ENCODE measurements around the gene TCF7. TPM values are rescaled to one million over a fixed set of nuclear protein-coding genes. Genes with fewer than 3 reads are reported as not detected.

TCF7 gene
- total RNA-seq, 1 experiment from 2014 or later = 18.2 TPM

DNA sequence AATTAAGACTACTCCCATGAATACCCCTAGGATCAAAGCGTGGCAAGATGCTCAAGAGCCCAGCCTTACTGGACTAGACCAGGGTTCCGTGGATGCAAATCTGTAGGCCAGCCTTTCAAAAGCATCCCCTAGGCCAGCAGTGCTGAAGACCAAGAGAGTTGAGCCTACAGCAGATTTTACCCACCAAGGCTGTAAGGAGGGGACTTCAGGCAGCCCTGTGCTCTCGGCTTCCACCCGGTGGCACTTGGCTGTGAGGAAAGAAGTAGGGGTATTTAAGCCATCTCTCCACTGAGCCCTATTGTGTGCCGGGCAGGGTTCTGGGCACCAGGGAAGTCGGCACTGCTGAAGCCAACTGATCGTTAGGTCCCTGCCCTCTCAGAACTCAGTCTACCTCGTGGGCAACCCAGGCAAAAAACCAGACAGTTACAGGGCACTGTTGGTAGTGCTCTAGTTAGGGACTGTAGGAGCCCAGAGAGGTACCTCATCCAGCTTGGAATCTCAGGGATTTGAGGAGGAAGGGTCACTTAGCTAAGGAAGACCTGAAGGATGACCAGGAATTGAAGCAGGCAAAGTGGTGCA, 25.5 kb downstream of the TCF7 start:
- Histone ChIP-seq H3K4me1 (ENCODE audit: insufficient read depth, low read length) (no peaks in the 10 kb centered on the region), H3K14ac (ENCODE audit: insufficient read depth, low read length) (no peak overlapping the region), H4K91ac (ENCODE audit: insufficient read length, low read depth, low read length) (no peak overlapping the region), H2BK12ac (ENCODE audit: insufficient read length, low read depth, low read length) (no peak overlapping the region), H4K20me1 (ENCODE audit: control insufficient read depth, insufficient read depth, insufficient read length) (peaks cover 4% of the 10 kb centered on the region), H3K4ac (ENCODE audit: low read depth, low read length) (no peak overlapping the region), H3K18ac (ENCODE audit: insufficient read length, low read depth, low read length) (no peak overlapping the region), H2BK120ac (ENCODE audit: low read depth, low read length, poor library complexity, severe bottlenecking) (no peak overlapping the region), H3K9me3 (ENCODE audit: control insufficient read depth, low read depth, low read length) (no peaks in the 10 kb centered on the region), H4K8ac (replicated peaks; ENCODE audit: insufficient read length, low read depth, low read length) (no peak overlapping the region), H2AK5ac (ENCODE audit: insufficient read length, low read length) (no peak overlapping the region), H3K9ac (ENCODE audit: extremely low read depth, insufficient read length, low read length) (no peak overlapping the region), H2BK15ac (ENCODE audit: low read depth, low read length) (no peak overlapping the region), H3K23me2 (ENCODE audit: insufficient read length, low read depth, low read length, poor library complexity, severe bottlenecking) (no peaks in the 10 kb centered on the region), H3K79me2 (ENCODE audit: insufficient read depth, low read length) (no peaks in the 10 kb centered on the region), H3K79me1 (ENCODE audit: insufficient read depth, low read depth, low read length, poor library complexity, severe bottlenecking) (peaks cover 3% of the 10 kb centered on the region), H2BK20ac (ENCODE audit: low read depth, low read length, poor library complexity, severe bottlenecking) (no peak overlapping the region), H3T11ph (ENCODE audit: low read length) (no peak overlapping the region), H3K23ac (ENCODE audit: insufficient read length, low read depth, low read length) (no peak overlapping the region), H4K5ac (ENCODE audit: insufficient read length, low read depth, low read length) (no peak overlapping the region), H2AFZ (ENCODE audit: low read length) (no peak overlapping the region), H3K56ac (ENCODE audit: insufficient read length, low read depth, low read length) (no peak overlapping the region), H3K27ac (ENCODE audit: insufficient read length, low read depth, low read length) (no peak overlapping the region), H2BK5ac (ENCODE audit: insufficient read length, low read length) (no peak overlapping the region), H3K4me2 (ENCODE audit: insufficient read depth, insufficient read length, low read length) (no peak overlapping the region), H3K27me3 (ENCODE audit: insufficient read depth, low read length) (no peaks in the 10 kb centered on the region)
- WGBS (ENCODE audit: extremely low coverage, insufficient read length, low lambda C conversion rate) = no CpG with 5 or more reads among the region's 8 CpGs
- no peak for TF ChIP-seq CTCF (conservative IDR thresholded peaks at IDR 0.05)
- H3K27ac Mint-ChIP-seq = no peak overlapping the region
- H3K36me3 Mint-ChIP-seq (ENCODE audit: insufficient read depth in 1 of 3, low read depth in 3 of 3) = peaks cover 11 to 38% (median 29%) of the 10 kb centered on the region in 3 experiments; a peak in 6 of 7 replicates
- DNase-seq = peak; percentile 16
- H3K4me1 Mint-ChIP-seq = peaks cover 10 to 18% of the 10 kb centered on the region in 2 experiments; a peak in 3 of 4 replicates
- no peaks in the 10 kb centered on the region for H3K9me3 Mint-ChIP-seq
- no peaks in the 10 kb centered on the region for H3K27me3 Mint-ChIP-seq (ENCODE audit: low read depth)
- peak overlapping the region in 1 of 2 experiments; percentile 17; a peak in 1 of 5 replicates for H3K4me3 Mint-ChIP-seq

Data from H9 (cell line).